LHCN-M2 (cell line): ENCODE data around the gene CRCP. TPM values are rescaled to one million over a fixed set of nuclear protein-coding genes. Genes with fewer than 3 reads are reported as not detected.

ENCODE experiments used
- DNase-seq: peaks from one replicate; pipeline ENCODE4 v3.0.0-alpha.2; 2012; ENCODE audit warnings: low read depth
- total RNA-seq: library from RNA; depleted of rRNA; stranded (reverse); fragments of >200 nt; gene quantifications from 2 replicates; pipeline ENCODE4 v1.2.3, GENCODE V29; 2014; rRNA removed

The CRCP gene
- total RNA-seq, 1 experiment from 2014 or later, result 37.9 TPM

GRCh38 chr7:66187905-66188304, 73.3 kb downstream of the CRCP start:
- no peak for DNase-seq

DNA sequence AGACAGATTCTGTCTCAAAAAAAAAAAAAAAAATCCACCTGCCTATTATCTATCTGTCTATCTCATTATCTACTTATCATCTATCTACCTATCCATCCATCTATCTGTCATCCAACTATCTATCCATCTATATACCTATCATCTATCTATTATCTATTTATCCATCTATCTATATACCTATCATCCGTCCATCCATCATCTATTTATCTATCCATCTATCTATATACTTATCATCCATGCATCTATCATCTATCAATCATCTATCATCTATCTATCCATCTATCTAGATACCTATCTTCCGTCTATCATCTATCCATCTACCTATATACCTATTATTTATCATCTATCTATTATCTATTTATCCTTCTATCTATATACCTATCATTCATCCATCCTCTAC, 74.0 kb downstream of the CRCP start:
- DNase-seq, result no peak

- DNase-seq, result no peak
These were observed 75.3 kb downstream of the CRCP start for GRCh38 chr7:66189695-66190503.

DNA sequence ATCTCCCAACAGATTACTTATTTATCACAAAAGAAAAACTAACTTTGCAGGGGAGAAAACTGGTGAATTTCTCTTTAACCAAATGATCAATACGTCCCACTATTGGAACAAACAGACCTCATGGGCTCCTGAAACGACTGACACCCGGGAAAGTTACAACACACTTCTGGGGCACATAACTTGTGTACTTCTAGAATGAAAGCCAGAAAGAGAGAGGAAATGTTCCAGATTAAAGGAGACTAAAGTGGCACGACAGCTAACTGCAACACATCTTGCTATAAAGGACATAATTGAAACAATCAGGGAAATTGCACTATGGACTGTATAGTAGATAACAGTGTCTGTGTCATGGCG, 75.8 kb downstream of the CRCP start:
- no peak for DNase-seq

GRCh38 chr7:66193146-66193725, 78.6 kb downstream of the CRCP start:
- no peak for DNase-seq

- no peak for DNase-seq
These were observed 83.8 kb downstream of the CRCP start for GRCh38 chr7:66198469-66198868.

DNA sequence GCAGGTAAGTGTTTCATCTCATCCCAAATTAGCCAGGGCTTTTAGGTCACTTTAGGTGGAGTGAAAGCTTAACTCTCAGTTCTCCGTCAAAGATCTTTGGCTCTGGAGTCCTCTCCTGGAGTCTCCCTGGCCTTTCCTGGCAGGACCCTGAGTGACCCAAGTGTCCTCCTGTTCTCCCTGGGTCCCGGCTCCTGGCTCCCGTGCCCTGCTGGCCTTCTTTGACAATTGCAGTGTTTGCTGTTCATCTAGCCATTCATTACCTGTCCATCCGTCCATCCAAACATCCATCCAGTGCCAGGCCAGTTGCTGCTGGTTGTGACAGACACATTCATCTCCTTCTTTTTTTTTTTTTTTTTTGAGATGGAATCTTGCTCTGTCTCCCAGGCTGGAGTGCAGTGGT, 84.3 kb downstream of the CRCP start:
- no peak for DNase-seq

GRCh38 chr7:66202441-66202840, 87.8 kb downstream of the CRCP start:
- no peak for DNase-seq

Other genes starting within 250 kb of the CRCP start
- 16.4 and 18.2 TPM in 2 replicates for gene VKORC1L1, start 241.8 kb upstream of the CRCP start, total RNA-seq
- gene GUSB, start 132.6 kb upstream of the CRCP start, total RNA-seq, result 24.8 and 45.4 TPM in 2 replicates
- 53.0 and 65.3 TPM in 2 replicates for gene ASL, start 39.0 kb upstream of the CRCP start, total RNA-seq
- 53.6 and 68.8 TPM in 2 replicates for gene TPST1, start 90.5 kb downstream of the CRCP start, total RNA-seq